SHP77 (cell line): ENCODE measurements around the gene WNT3A.

Experiments used
- DNase-seq, 2 experiments: peaks; one replicate each; lab custom pipeline; 2025; lab: John Stamatoyannopoulos, UW

The WNT3A gene

GRCh38 chr1:228031276-228031995 is 24.6 kb downstream of the WNT3A start:
- DNase-seq, result no peak

- DNase-seq, result no peak
These were observed 25.2 kb downstream of the WNT3A start for GRCh38 chr1:228032041-228032440.

GRCh38 chr1:228033376-228033775 is 26.6 kb downstream of the WNT3A start:
- DNase-seq, result no peak

- DNase-seq, result no peak
These were observed 28.4 kb downstream of the WNT3A start for GRCh38 chr1:228034954-228035837.

- no peak for DNase-seq
These were observed 29.0 kb downstream of the WNT3A start for GRCh38 chr1:228035844-228036243.

GRCh38 chr1:228036701-228037231 is 30.0 kb downstream of the WNT3A start:
- no peak for DNase-seq

- no peak for DNase-seq
These were observed 30.9 kb downstream of the WNT3A start for GRCh38 chr1:228037401-228038386.

- no peak for DNase-seq
These were observed 31.7 kb downstream of the WNT3A start for GRCh38 chr1:228038387-228039005.

- DNase-seq, result no peak
These were observed 32.5 kb downstream of the WNT3A start for GRCh38 chr1:228039006-228039903.

GRCh38 chr1:228039986-228040385 is 33.2 kb downstream of the WNT3A start:
- no peak for DNase-seq

- DNase-seq, result no peak
These were observed 34.5 kb downstream of the WNT3A start for GRCh38 chr1:228041316-228041715.

- DNase-seq, result no peak
These were observed 35.7 kb downstream of the WNT3A start for GRCh38 chr1:228042508-228042907.

- no peak for DNase-seq
These were observed 36.6 kb downstream of the WNT3A start for GRCh38 chr1:228043281-228043848.

- no peak for DNase-seq
These were observed 38.2 kb downstream of the WNT3A start for GRCh38 chr1:228044961-228045360.

- no peak for DNase-seq
These were observed 38.6 kb downstream of the WNT3A start for GRCh38 chr1:228045405-228045804.

- DNase-seq, result no peak
These were observed 39.1 kb downstream of the WNT3A start for GRCh38 chr1:228045871-228046270.

- no peak for DNase-seq
These were observed 39.8 kb downstream of the WNT3A start for GRCh38 chr1:228046421-228047182.

GRCh38 chr1:228047183-228047466 is 40.3 kb downstream of the WNT3A start:
- no peak for DNase-seq

GRCh38 chr1:228048120-228048519 is 41.3 kb downstream of the WNT3A start:
- DNase-seq, result no peak
